ENCODE results near the gene TNC.

- TF ChIP-seq MYC (IDR thresholded peaks at IDR 0.05; ENCODE audit: low read depth, low read length) (no peak), MAX (IDR thresholded peaks at IDR 0.05; ENCODE audit: insufficient read depth, insufficient read length) (no peak), POLR2A (IDR thresholded peaks at IDR 0.05; ENCODE audit: low read depth, low read length) (no peak)
- TF ChIP-seq, protein P1, sequence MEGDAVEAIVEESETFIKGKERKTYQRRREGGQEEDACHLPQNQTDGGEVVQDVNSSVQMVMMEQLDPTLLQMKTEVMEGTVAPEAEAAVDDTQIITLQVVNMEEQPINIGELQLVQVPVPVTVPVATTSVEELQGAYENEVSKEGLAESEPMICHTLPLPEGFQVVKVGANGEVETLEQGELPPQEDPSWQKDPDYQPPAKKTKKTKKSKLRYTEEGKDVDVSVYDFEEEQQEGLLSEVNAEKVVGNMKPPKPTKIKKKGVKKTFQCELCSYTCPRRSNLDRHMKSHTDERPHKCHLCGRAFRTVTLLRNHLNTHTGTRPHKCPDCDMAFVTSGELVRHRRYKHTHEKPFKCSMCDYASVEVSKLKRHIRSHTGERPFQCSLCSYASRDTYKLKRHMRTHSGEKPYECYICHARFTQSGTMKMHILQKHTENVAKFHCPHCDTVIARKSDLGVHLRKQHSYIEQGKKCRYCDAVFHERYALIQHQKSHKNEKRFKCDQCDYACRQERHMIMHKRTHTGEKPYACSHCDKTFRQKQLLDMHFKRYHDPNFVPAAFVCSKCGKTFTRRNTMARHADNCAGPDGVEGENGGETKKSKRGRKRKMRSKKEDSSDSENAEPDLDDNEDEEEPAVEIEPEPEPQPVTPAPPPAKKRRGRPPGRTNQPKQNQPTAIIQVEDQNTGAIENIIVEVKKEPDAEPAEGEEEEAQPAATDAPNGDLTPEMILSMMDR (IDR thresholded peaks at IDR 0.05; ENCODE audit: extremely low read depth in 1 of 2, insufficient read depth in 1 of 2, low read depth in 1 of 2, low read length in 2 of 2), result no peak
Observed at GRCh38 chr9:114991861-114992260, 126.1 kb downstream of the TNC start.

Measured in endothelial cell of umbilical vein (primary cell).